ENCODE data around the gene RAB1A. TPM values are rescaled to one million over a fixed set of nuclear protein-coding genes. Genes with fewer than 3 reads are reported as not detected.
A peak's percentile ranks its signal among the peaks of the same experiment; 100 is the strongest.

Gene RAB1A
- total and polyA plus RNA-seq, 2 of the 13 experiments (the other 11 are each of a cell fraction or from before 2014, with no cell fraction given): 206 to 226 TPM

- H3K9ac ChIP-seq (ENCODE audit: insufficient read depth, low read depth, low read length): no peak overlapping the region
- ChIA-PET POLR2A (interaction anchor here (1.3 kb wide), 1 partner anchor 123 kb away, joined by 5 read pairs; no protein-coding TSS in a partner anchor), CTCF (ENCODE audit: low intra/inter-chr PET ratio, low total read pairs) (interaction anchor here (0.7 to 3.5 kb wide), 4 partner anchors 118 to 167 kb away, joined by 3 to 65 read pairs (median 4); no protein-coding TSS in a partner anchor)
- H3K4me1 ChIP-seq (ENCODE audit: insufficient read depth, low read length): peaks cover 13% of the 10 kb centered on the region
- H3K27me3 ChIP-seq (ENCODE audit: control insufficient read depth in 1 of 2, insufficient read depth in 2 of 2, low read length in 2 of 2): no peaks in the 10 kb centered on the region
- H3K36me3 ChIP-seq (replicated peaks in 1 of 2; ENCODE audit: control insufficient read depth in 1 of 2, insufficient read depth in 2 of 2, low read length in 2 of 2): peaks cover 2 to 14% of the 10 kb centered on the region in 2 experiments; a peak in 1 of 5 replicates
- no peaks in the 10 kb centered on the region for H4K20me1 ChIP-seq (ENCODE audit: insufficient read depth, low read length)
- 39% methylated on average over 13 of the region's 13 CpGs for WGBS (ENCODE audit: low lambda C conversion rate)
- H3K27ac ChIP-seq (ENCODE audit: extremely low read length, insufficient read depth, low read length): no peak overlapping the region
- H3K4me2 ChIP-seq (ENCODE audit: low read depth, low read length): no peak overlapping the region; the same call in 1 of the 2 replicates
- peak; percentile 83 for DNase-seq (ENCODE audit: low spot score)
- ATAC-seq: peak; percentile 98
- H3K79me2 ChIP-seq (ENCODE audit: insufficient read depth, low read length): no peaks in the 10 kb centered on the region
- in situ Hi-C loops (cut with HindIII; ENCODE audit: extremely low pct_ligation_motif_present, low pct_unique_long_range_greater_than_20kb): loop anchor here (5.0 kb wide), 1 partner anchor 123 kb away; no protein-coding TSS in a partner anchor
- H3K4me3 ChIP-seq (replicated peaks in 1 of 3; ENCODE audit: insufficient read depth in 1 of 3, low read depth in 2 of 3, low read length in 3 of 3): no peak overlapping the region
- no peaks in the 10 kb centered on the region for H3K9me3 ChIP-seq (ENCODE audit: low read length)
- intact Hi-C loops (cut with micrococcal nuclease; ENCODE audit: unreplicated experiment): loop anchor here (1.0 to 5.0 kb wide), 2 partner anchors 48 to 123 kb away; no protein-coding TSS in a partner anchor
- no peak overlapping the region for H2AFZ ChIP-seq (ENCODE audit: low read length)
- no TSS peak for BruUV-seq (replicated peaks)
- peak; percentile 95 for FAIRE-seq
- peak; percentile 63; the same call in 1 of the 2 replicates for TF ChIP-seq FOXO1 (CRISPR knock-in tag; IDR thresholded peaks at IDR 0.05)
- peak; percentile 1; the same call in 1 of the 2 replicates for TF ChIP-seq GABPB1 (CRISPR knock-in tag; IDR thresholded peaks at IDR 0.05)
- no peak for TF ChIP-seq DR1 (CRISPR knock-in tag; IDR thresholded peaks at IDR 0.05)
- 0 out of 2 replicates have a peak, but pooled peaks have one; percentile 27 for TF ChIP-seq MEF2D (CRISPR knock-in tag; IDR thresholded peaks at IDR 0.05)
- TF ChIP-seq AKAP8 (CRISPR knock-in tag; IDR thresholded peaks at IDR 0.05): no peak
- no peak for TF ChIP-seq ZNF225 (CRISPR knock-in tag; IDR thresholded peaks at IDR 0.05)
- no peak for TF ChIP-seq ZNF382 (CRISPR knock-in tag; IDR thresholded peaks at IDR 0.05; ENCODE audit: borderline replicate concordance)
- TF ChIP-seq GFI1 (CRISPR knock-in tag; IDR thresholded peaks at IDR 0.05; ENCODE audit: borderline replicate concordance): 0 out of 2 replicates have a peak, but pooled peaks have one; percentile 33
- no peak for TF ChIP-seq ZBTB37 (CRISPR knock-in tag; IDR thresholded peaks at IDR 0.05)
- no peak for TF ChIP-seq IRX3 (CRISPR knock-in tag; IDR thresholded peaks at IDR 0.05; ENCODE audit: borderline replicate concordance, low read depth)
- no peak for TF ChIP-seq ZNF326 (CRISPR knock-in tag; IDR thresholded peaks at IDR 0.05; ENCODE audit: borderline replicate concordance)
- no peak for TF ChIP-seq ZNF557 (CRISPR knock-in tag; IDR thresholded peaks at IDR 0.05)
- peak; percentile 11; the same call in 1 of the 2 replicates for TF ChIP-seq RXRA (CRISPR knock-in tag; IDR thresholded peaks at IDR 0.05)
- peak; percentile 48; the same call in 1 of the 2 replicates for TF ChIP-seq HNF1B (CRISPR knock-in tag; IDR thresholded peaks at IDR 0.05)
- peak; percentile 54; the same call in 1 of the 2 replicates for TF ChIP-seq ZNF331 (CRISPR knock-in tag; IDR thresholded peaks at IDR 0.05)
- no peak for TF ChIP-seq PREB (CRISPR knock-in tag; IDR thresholded peaks at IDR 0.05)
- peak; percentile 37 for TF ChIP-seq CEBPG (CRISPR knock-in tag; IDR thresholded peaks at IDR 0.05)
- no peak for TF ChIP-seq HNRNPLL (IDR thresholded peaks at IDR 0.05; ENCODE audit: low read depth, low read length, poor library complexity, severe bottlenecking)
- peak; percentile 55; the same call in 1 of the 2 replicates for TF ChIP-seq MIER2 (CRISPR knock-in tag; IDR thresholded peaks at IDR 0.05)
- TF ChIP-seq ZNF766 (CRISPR knock-in tag; IDR thresholded peaks at IDR 0.05; ENCODE audit: borderline replicate concordance): no peak
Measured at GRCh38 chr2:65040400-65041261, 89.3 kb downstream of the RAB1A start.
